ENCODE measurements around the gene CAMKMT. TPM values are rescaled to one million over a fixed set of nuclear protein-coding genes. Genes with fewer than 3 reads are reported as not detected.
A peak's percentile ranks its signal among the peaks of the same experiment; 100 is the strongest.

Gene CAMKMT
- total and polyA plus RNA-seq, 9 of the 15 experiments (the other 6 are each of a cell fraction or from before 2014, with no cell fraction given): 1.6 to 15.3 (median 7.4) TPM

GRCh38 chr2:44479127-44479887 lies 117.6 kb downstream of the CAMKMT start (continued):
- TF ChIP-seq ZNF77 (CRISPR knock-in tag; IDR thresholded peaks at IDR 0.05) (no peak), REST (IDR thresholded peaks at IDR 0.05; ENCODE audit: borderline replicate concordance) (peak; percentile 94), REST (CRISPR knock-in tag; IDR thresholded peaks at IDR 0.05; ENCODE audit: low read depth) (no peak), KAT2B (IDR thresholded peaks at IDR 0.05; ENCODE audit: low read depth, low read length) (peak; percentile 30), MCM3 (IDR thresholded peaks at IDR 0.05) (no peak), ATF3 (IDR thresholded peaks at IDR 0.05) (no peak), ATF3 (CRISPR knock-in tag; conservative IDR thresholded peaks at IDR 0.05) (0 out of 2 replicates have a peak, but pooled peaks have one; percentile 37), TARDBP (IDR thresholded peaks at IDR 0.05) (no peak), U2AF2 (optimal IDR thresholded peaks at IDR 0.05; ENCODE audit: low read depth, low read length) (no peak), NELFE (IDR thresholded peaks at IDR 0.05; ENCODE audit: insufficient read depth, insufficient read length) (no peak)
- TF ChIP-seq, protein P1, sequence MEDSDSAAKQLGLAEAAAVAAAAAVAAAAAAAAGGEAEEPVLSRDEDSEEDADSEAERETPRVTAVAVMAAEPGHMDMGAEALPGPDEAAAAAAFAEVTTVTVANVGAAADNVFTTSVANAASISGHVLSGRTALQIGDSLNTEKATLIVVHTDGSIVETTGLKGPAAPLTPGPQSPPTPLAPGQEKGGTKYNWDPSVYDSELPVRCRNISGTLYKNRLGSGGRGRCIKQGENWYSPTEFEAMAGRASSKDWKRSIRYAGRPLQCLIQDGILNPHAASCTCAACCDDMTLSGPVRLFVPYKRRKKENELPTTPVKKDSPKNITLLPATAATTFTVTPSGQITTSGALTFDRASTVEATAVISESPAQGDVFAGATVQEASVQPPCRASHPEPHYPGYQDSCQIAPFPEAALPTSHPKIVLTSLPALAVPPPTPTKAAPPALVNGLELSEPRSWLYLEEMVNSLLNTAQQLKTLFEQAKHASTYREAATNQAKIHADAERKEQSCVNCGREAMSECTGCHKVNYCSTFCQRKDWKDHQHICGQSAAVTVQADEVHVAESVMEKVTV (CRISPR knock-in tag; IDR thresholded peaks at IDR 0.05): peak; percentile 96
- TF ChIP-seq, protein P2, sequence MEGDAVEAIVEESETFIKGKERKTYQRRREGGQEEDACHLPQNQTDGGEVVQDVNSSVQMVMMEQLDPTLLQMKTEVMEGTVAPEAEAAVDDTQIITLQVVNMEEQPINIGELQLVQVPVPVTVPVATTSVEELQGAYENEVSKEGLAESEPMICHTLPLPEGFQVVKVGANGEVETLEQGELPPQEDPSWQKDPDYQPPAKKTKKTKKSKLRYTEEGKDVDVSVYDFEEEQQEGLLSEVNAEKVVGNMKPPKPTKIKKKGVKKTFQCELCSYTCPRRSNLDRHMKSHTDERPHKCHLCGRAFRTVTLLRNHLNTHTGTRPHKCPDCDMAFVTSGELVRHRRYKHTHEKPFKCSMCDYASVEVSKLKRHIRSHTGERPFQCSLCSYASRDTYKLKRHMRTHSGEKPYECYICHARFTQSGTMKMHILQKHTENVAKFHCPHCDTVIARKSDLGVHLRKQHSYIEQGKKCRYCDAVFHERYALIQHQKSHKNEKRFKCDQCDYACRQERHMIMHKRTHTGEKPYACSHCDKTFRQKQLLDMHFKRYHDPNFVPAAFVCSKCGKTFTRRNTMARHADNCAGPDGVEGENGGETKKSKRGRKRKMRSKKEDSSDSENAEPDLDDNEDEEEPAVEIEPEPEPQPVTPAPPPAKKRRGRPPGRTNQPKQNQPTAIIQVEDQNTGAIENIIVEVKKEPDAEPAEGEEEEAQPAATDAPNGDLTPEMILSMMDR (IDR thresholded peaks at IDR 0.05 in 2 of 3, conservative IDR thresholded peaks at IDR 0.05 in 1 of 3; ENCODE audit: insufficient read depth in 2 of 3, low read depth in 1 of 3, low read length in 3 of 3): peak; percentile 100
- TF ChIP-seq, protein P3, sequence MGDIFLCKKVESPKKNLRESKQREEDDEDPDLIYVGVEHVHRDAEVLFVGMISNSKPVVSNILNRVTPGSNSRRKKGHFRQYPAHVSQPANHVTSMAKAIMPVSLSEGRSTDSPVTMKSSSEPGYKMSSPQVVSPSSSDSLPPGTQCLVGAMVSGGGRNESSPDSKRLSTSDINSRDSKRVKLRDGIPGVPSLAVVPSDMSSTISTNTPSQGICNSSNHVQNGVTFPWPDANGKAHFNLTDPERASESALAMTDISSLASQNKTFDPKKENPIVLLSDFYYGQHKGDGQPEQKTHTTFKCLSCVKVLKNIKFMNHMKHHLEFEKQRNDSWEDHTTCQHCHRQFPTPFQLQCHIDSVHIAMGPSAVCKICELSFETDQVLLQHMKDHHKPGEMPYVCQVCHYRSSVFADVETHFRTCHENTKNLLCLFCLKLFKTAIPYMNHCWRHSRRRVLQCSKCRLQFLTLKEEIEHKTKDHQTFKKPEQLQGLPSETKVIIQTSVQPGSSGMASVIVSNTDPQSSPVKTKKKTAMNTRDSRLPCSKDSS (IDR thresholded peaks at IDR 0.05; ENCODE audit: low read depth, partially characterized antibody): no peak
